CD14-positive monocyte (primary cell): ENCODE results near the gene IL6R. TPM values are rescaled to one million over a fixed set of nuclear protein-coding genes. Genes with fewer than 3 reads are reported as not detected.
A peak's percentile ranks its signal among the peaks of the same experiment; 100 is the strongest.

Source experiments
- DNase-seq, 3 donors: peaks; one replicate each; pipeline ENCODE4 v3.0.0-alpha.2; 2011 to 2022
- H2AFZ ChIP-seq: 2 replicates; pipeline ENCODE4 v1.6.0; 2012; ENCODE audit warnings: mild to moderate bottlenecking, low read depth, low read length, inconsistent platforms; ENCODE audit not compliant: insufficient read depth, poor library complexity, severe bottlenecking
- H3K27ac ChIP-seq, 2 donors: 1 replicate in 1 of 2; 2 replicates in 1 of 2; pipeline ENCODE4 v1.5.1; 2012 to 2013; ENCODE audit warnings: low read length in 2 of 2, control low read depth in 1 of 2, inconsistent platforms in 1 of 2, low read depth in 1 of 2, mild to moderate bottlenecking in 1 of 2
- H3K27me3 ChIP-seq, 2 donors: one replicate each; pipeline versions ENCODE4 v1.6.0 to v1.6.1; 2011 to 2013; ENCODE audit warnings: low read length in 2 of 2; ENCODE audit not compliant: control insufficient read depth in 2 of 2, insufficient read depth in 2 of 2
- H3K36me3 ChIP-seq, 2 donors: replicated peaks in 1 of 2; 1 replicate in 1 of 2; 2 replicates in 1 of 2; pipeline versions ENCODE4 v1.5.1 to v1.6.1; 2012 to 2013; ENCODE audit warnings: low read length in 2 of 2, control low read depth in 1 of 2, inconsistent platforms in 1 of 2, mild to moderate bottlenecking in 1 of 2; ENCODE audit not compliant: insufficient read depth in 2 of 2, control insufficient read depth in 1 of 2
- H3K4me1 ChIP-seq, 2 donors: 1 replicate in 1 of 2; 2 replicates in 1 of 2; pipeline versions ENCODE4 v1.5.1 to v1.6.1; 2012 to 2013; ENCODE audit warnings: low read length in 2 of 2, control low read depth in 1 of 2, inconsistent platforms in 1 of 2, mild to moderate bottlenecking in 1 of 2, moderate library complexity in 1 of 2; ENCODE audit not compliant: insufficient read depth in 2 of 2, control insufficient read depth in 1 of 2
- H3K4me2 ChIP-seq: replicated peaks from 2 replicates; pipeline ENCODE3; 2012; ENCODE audit warnings: low read length, moderate library complexity, mild to moderate bottlenecking; ENCODE audit not compliant: poor library complexity, severe bottlenecking; ENCODE audit errors: extremely low read depth
- H3K4me3 ChIP-seq, 3 experiments: fragments of 200-600 bp in 1 of 3; sonication (generic) in 1 of 3; replicated peaks in 1 of 3; 1 replicate in 2 of 3; 2 replicates in 1 of 3; pipeline ENCODE4 v1.5.1; 2011 to 2013; ENCODE audit warnings: low read length in 3 of 3, mild to moderate bottlenecking in 3 of 3, control low read depth in 2 of 3, low read depth in 2 of 3, inconsistent platforms in 1 of 3, moderate library complexity in 1 of 3
- H3K79me2 ChIP-seq: 2 replicates; pipeline ENCODE4 v1.6.0; 2012; ENCODE audit warnings: mild to moderate bottlenecking, control low read depth, inconsistent platforms, low read length, moderate library complexity; ENCODE audit not compliant: insufficient read depth
- H3K9ac ChIP-seq: 2 replicates; pipeline ENCODE4 v1.6.0; 2017; ENCODE audit warnings: low read length, mild to moderate bottlenecking; ENCODE audit not compliant: insufficient read depth, poor library complexity, severe bottlenecking
- H3K9me3 ChIP-seq, 2 donors: replicated peaks in 1 of 2; 1 replicate in 1 of 2; 2 replicates in 1 of 2; pipeline versions ENCODE4 v1.5.1 to v1.6.1; 2012 to 2013; ENCODE audit warnings: low read length in 2 of 2, control low read depth in 1 of 2; ENCODE audit not compliant: control insufficient read depth in 1 of 2, insufficient read depth in 1 of 2
- H4K20me1 ChIP-seq: 2 replicates; pipeline ENCODE4 v1.6.0; 2012; ENCODE audit warnings: mild to moderate bottlenecking, low read length, control low read depth, moderate library complexity; ENCODE audit not compliant: insufficient read depth
- H3K27ac Mint-ChIP-seq, 7 donors: one replicate each; pipeline ENCODE4 v1.8.0; 2020; ENCODE audit warnings: mild to moderate bottlenecking in 7 of 7, mixed read lengths in 7 of 7, moderate library complexity in 6 of 7, inconsistent platforms in 2 of 7
- H3K27me3 Mint-ChIP-seq, 3 donors: one replicate each; pipeline ENCODE4 v1.8.0; 2021 to 2022; ENCODE audit warnings: low read depth in 3 of 3, mild to moderate bottlenecking in 3 of 3, mixed read lengths in 3 of 3, moderate library complexity in 3 of 3, inconsistent platforms in 1 of 3
- H3K36me3 Mint-ChIP-seq, 2 donors: one replicate each; pipeline ENCODE4 v1.8.0; 2020; ENCODE audit warnings: mixed read lengths in 2 of 2, inconsistent platforms in 1 of 2, mild to moderate bottlenecking in 1 of 2
- H3K4me1 Mint-ChIP-seq: one replicate; pipeline ENCODE4 v1.8.0; 2020; ENCODE audit warnings: mild to moderate bottlenecking, mixed read lengths
- H3K4me3 Mint-ChIP-seq, 2 donors: one replicate each; pipeline ENCODE4 v1.8.0; 2020; ENCODE audit warnings: mild to moderate bottlenecking in 2 of 2, mixed read lengths in 2 of 2, moderate library complexity in 1 of 2
- H3K9me3 Mint-ChIP-seq, 7 donors: one replicate each; pipeline ENCODE4 v1.8.0; 2020 to 2022; ENCODE audit warnings: mixed read lengths in 7 of 7, mild to moderate bottlenecking in 6 of 7, moderate library complexity in 6 of 7, inconsistent platforms in 2 of 7
- CTCF ChIP-seq: fragments of 200-600 bp; IDR thresholded peaks from one replicate; pipeline ENCODE4 v1.8.0; 2022; ENCODE audit warnings: antibody characterized with exemption, mild to moderate bottlenecking
- WGBS: methylation state at CpG from one replicate; pipeline ENCODE4 v1.1.5; 2013; ENCODE audit warnings: missing lambda C conversion rate; ENCODE audit not compliant: insufficient coverage; 5-methylcytosine and 5-hydroxymethylcytosine counted together
- intact Hi-C, 2 donors: fragments of 100-400 bp; cut with micrococcal nuclease; formaldehyde crosslinking; loops; one replicate each; pipeline versions ENCODE4 v1.15.0 to v1.15.1; 2023
- polyA plus RNA-seq, 3 donors: library from polyadenylated mRNA; depleted of rRNA in 1 of 3; unstranded in 2 of 3; stranded (reverse) in 1 of 3; fragments of 300-500 nt in 2 of 3; fragments of >200 nt in 1 of 3; fragmentation: Illumina TruSeq in 2 of 3; gene quantifications; 1 replicate in 2 of 3; 2 replicates in 1 of 3; pipeline ENCODE4 v1.2.3, GENCODE V29; 2012 to 2021

The IL6R gene
- polyA plus RNA-seq, 3 donors, result 56.4 to 81.7 (median 62.1) TPM

- peak overlapping the region; percentile 95 to 99 (median 98) for H3K27ac Mint-ChIP-seq
- Histone ChIP-seq H3K4me1 (peaks cover 44 to 70% of the 10 kb centered on the region in 2 donors), H3K27ac (peak overlapping the region; percentile 98 to 99), H3K9me3 (no peaks in the 10 kb centered on the region), H3K4me3 (no peak overlapping the region), H3K9ac (peak overlapping the region; percentile 51), H3K4me2 (no peak overlapping the region), H3K27me3 (no peaks in the 10 kb centered on the region), H3K79me2 (peaks cover 100% of the 10 kb centered on the region), H4K20me1 (peaks cover 76% of the 10 kb centered on the region), H3K36me3 (peaks cover 48 to 62% of the 10 kb centered on the region in 2 donors), H2AFZ (no peak overlapping the region)
- no peak overlapping the region for H3K4me3 Mint-ChIP-seq
- H3K27me3 Mint-ChIP-seq, result peaks cover 0 to 3% (median 0%) of the 10 kb centered on the region in 3 donors
- H3K4me1 Mint-ChIP-seq, result peaks cover 67% of the 10 kb centered on the region
- H3K36me3 Mint-ChIP-seq, result peaks cover 72 to 91% of the 10 kb centered on the region in 2 donors
- no peaks in the 10 kb centered on the region for H3K9me3 Mint-ChIP-seq
- intact Hi-C loops, result no loop called here
- WGBS, result 96% methylated on average over 11 of the region's 17 CpGs
- no peak for DNase-seq
- no peak for TF ChIP-seq CTCF
These were observed 24.9 kb downstream of the IL6R start for GRCh38 chr1:154429841-154430611.

GRCh38 chr1:154430903-154431302 is 25.8 kb downstream of the IL6R start:
- Mint-ChIP-seq H3K36me3 (peaks cover 75 to 91% of the 10 kb centered on the region in 2 donors), H3K9me3 (no peaks in the 10 kb centered on the region), H3K27ac (peak overlapping the region; percentile 95 to 99 (median 98)), H3K27me3 (peaks cover 0 to 3% (median 0%) of the 10 kb centered on the region in 3 donors), H3K4me1 (peaks cover 60% of the 10 kb centered on the region), H3K4me3 (peak overlapping the region in 1 of 2 donors; percentile 43)
- Histone ChIP-seq H3K4me2 (no peak overlapping the region), H2AFZ (no peak overlapping the region), H3K36me3 (peaks cover 57 to 70% of the 10 kb centered on the region in 2 donors), H3K9ac (peak overlapping the region; percentile 51), H3K27me3 (no peaks in the 10 kb centered on the region), H3K27ac (peak overlapping the region; percentile 98 to 99), H3K4me1 (peaks cover 44 to 61% of the 10 kb centered on the region in 2 donors), H4K20me1 (peaks cover 76% of the 10 kb centered on the region), H3K4me3 (no peak overlapping the region), H3K9me3 (no peaks in the 10 kb centered on the region), H3K79me2 (peaks cover 100% of the 10 kb centered on the region)
- intact Hi-C loops, result loop anchor here in 1 of 2 donors (1.0 kb wide), 1 partner anchor 11 kb away; no protein-coding TSS in a partner anchor
- DNase-seq, result no peak
- no peak for TF ChIP-seq CTCF
- 95% methylated on average over 11 of the region's 11 CpGs for WGBS
